B cell (primary cell): Measurements from ENCODE around the gene TMEM45A. TPM values are rescaled to one million over a fixed set of nuclear protein-coding genes. Genes with fewer than 3 reads are reported as not detected.

Experiments used
- ATAC-seq: fragments of 200-7000 bp; cut with Tn5 transposase; one replicate; pipeline ENCODE4 v1.10.0; 2021; ENCODE audit warnings: low read depth, mild to moderate bottlenecking, moderate number of reproducible peaks, moderate library complexity
- CTCF ChIA-PET: fragments of 350-600 bp; sonication (Branson Sonifier 250); formaldehyde crosslinking; loops from one replicate; lab custom pipeline; 2021; ENCODE audit warnings: antibody characterized with exemption, inconsistent platforms; lab: Charles Lee
- POLR2A ChIA-PET: fragments of 350-600 bp; sonication (Branson Sonifier 250); formaldehyde crosslinking; loops from one replicate; lab custom pipeline; 2021; ENCODE audit warnings: antibody characterized with exemption; lab: Charles Lee
- DNase-seq: peaks from one replicate; pipeline ENCODE4 v3.0.0; 2013
- H2AFZ ChIP-seq: 2 replicates; pipeline ENCODE4 v1.6.1; 2012; ENCODE audit warnings: mild to moderate bottlenecking, low read depth, low read length; ENCODE audit not compliant: insufficient read depth, poor library complexity, severe bottlenecking
- H3K27ac ChIP-seq, 2 donors: 1 replicate in 1 of 2; 2 replicates in 1 of 2; pipeline ENCODE4 v1.5.1; 2012 to 2013; ENCODE audit warnings: low read length in 2 of 2, mild to moderate bottlenecking in 2 of 2, moderate library complexity in 1 of 2
- H3K27me3 ChIP-seq, 4 experiments: fragments of 200-600 bp in 1 of 4; sonication (generic) in 1 of 4; replicated peaks in 1 of 4; 1 replicate in 2 of 4; 2 replicates in 2 of 4; pipeline versions ENCODE4 v1.6.1 to v1.7.0; 2013 to 2016; ENCODE audit warnings: low read length in 3 of 4, mild to moderate bottlenecking in 2 of 4, mixed read lengths in 1 of 4, moderate library complexity in 1 of 4; ENCODE audit not compliant: insufficient read depth in 4 of 4, control insufficient read depth in 3 of 4; ENCODE audit errors: control extremely low read depth in 1 of 4
- H3K36me3 ChIP-seq, 2 experiments: replicated peaks in 1 of 2; 1 replicate in 1 of 2; 2 replicates in 1 of 2; pipeline versions ENCODE4 v1.6.1 to v1.7.1; 2013; ENCODE audit warnings: low read length in 1 of 2; ENCODE audit not compliant: insufficient read depth in 2 of 2, control insufficient read depth in 1 of 2; ENCODE audit errors: control extremely low read depth in 1 of 2, extremely low read depth in 1 of 2
- H3K4me1 ChIP-seq, 2 donors: fragments of 200-600 bp in 1 of 2; sonication (generic) in 1 of 2; 1 replicate in 1 of 2; 2 replicates in 1 of 2; pipeline versions ENCODE4 v1.5.1 to v1.6.1; 2013 to 2017; ENCODE audit warnings: low read length in 2 of 2; ENCODE audit not compliant: control insufficient read depth in 2 of 2, insufficient read depth in 2 of 2
- H3K4me2 ChIP-seq: replicated peaks from 2 replicates; pipeline ENCODE3; 2012; ENCODE audit warnings: mild to moderate bottlenecking, low read depth, low read length; ENCODE audit not compliant: poor library complexity, severe bottlenecking
- H3K4me3 ChIP-seq, 5 experiments: fragments of 200-600 bp in 1 of 5; sonication (generic) in 1 of 5; 1 replicate in 3 of 5; 2 replicates in 2 of 5; pipeline versions ENCODE4 v1.5.1 to v1.7.0; 2011 to 2016; ENCODE audit warnings: low read length in 4 of 5, mild to moderate bottlenecking in 4 of 5, low read depth in 2 of 5, control low read depth in 1 of 5, moderate library complexity in 1 of 5; ENCODE audit not compliant: insufficient read depth in 1 of 5; ENCODE audit errors: control extremely low read depth in 1 of 5, extremely low read depth in 1 of 5
- H3K79me2 ChIP-seq: fragments of 200-600 bp; sonication (generic); one replicate; pipeline ENCODE4 v1.6.0; 2016; ENCODE audit warnings: low read length; ENCODE audit not compliant: control insufficient read depth, insufficient read depth
- H3K9ac ChIP-seq: fragments of 200-600 bp; sonication (generic); 2 replicates; pipeline ENCODE4 v1.6.1; 2017; ENCODE audit warnings: mild to moderate bottlenecking, low read length, moderate library complexity
- H3K9me3 ChIP-seq, 3 donors: one replicate each; pipeline versions ENCODE4 v1.6.1 to v1.7.1; 2013; ENCODE audit warnings: low read length in 2 of 3; ENCODE audit not compliant: control insufficient read depth in 2 of 3, insufficient read depth in 1 of 3; ENCODE audit errors: control extremely low read depth in 1 of 3
- H4K20me1 ChIP-seq: 2 replicates; pipeline ENCODE4 v1.6.0; 2012; ENCODE audit warnings: mild to moderate bottlenecking, low read length; ENCODE audit not compliant: insufficient read depth, control insufficient read depth, poor library complexity, severe bottlenecking
- H3K27ac Mint-ChIP-seq: one replicate; pipeline ENCODE4 v1.8.0; 2021; ENCODE audit warnings: mixed read lengths
- H3K27me3 Mint-ChIP-seq: one replicate; pipeline ENCODE4 v1.8.0; 2021; ENCODE audit warnings: mixed read lengths
- H3K4me1 Mint-ChIP-seq: one replicate; pipeline ENCODE4 v1.8.0; 2021; ENCODE audit warnings: mixed read lengths
- H3K4me3 Mint-ChIP-seq: one replicate; pipeline ENCODE4 v1.8.0; 2021; ENCODE audit warnings: mixed read lengths
- H3K9me3 Mint-ChIP-seq: one replicate; pipeline ENCODE4 v1.8.0; 2022; ENCODE audit warnings: mixed read lengths; ENCODE audit not compliant: insufficient read depth
- CTCF ChIP-seq: fragments of 200-600 bp; IDR thresholded peaks from one replicate; pipeline ENCODE4 v1.8.0; 2022; ENCODE audit warnings: antibody characterized with exemption, mild to moderate bottlenecking
- EZH2 ChIP-seq: IDR thresholded peaks from 2 replicates; pipeline ENCODE4 v1.6.1; 2012; ENCODE audit warnings: borderline replicate concordance, low read depth, mild to moderate bottlenecking, moderate library complexity, low read length; ENCODE audit not compliant: insufficient read depth, poor library complexity, severe bottlenecking
- WGBS: methylation state at CpG from one replicate; pipeline ENCODE4 v1.1.5; 2013; ENCODE audit warnings: missing lambda C conversion rate; ENCODE audit not compliant: insufficient coverage; 5-methylcytosine and 5-hydroxymethylcytosine counted together
- intact Hi-C: fragments of 100-400 bp; cut with micrococcal nuclease; formaldehyde crosslinking; loops from one replicate; pipeline ENCODE4 v1.10.0; 2022
- polyA plus RNA-seq: library from polyadenylated mRNA; depleted of rRNA; stranded (reverse); fragments of >200 nt; gene quantifications from 2 replicates; pipeline ENCODE4 v1.2.3, GENCODE V29; 2012
- total RNA-seq, 2 donors: library from RNA; stranded (reverse); fragments of 120-200 nt in 1 of 2; gene quantifications; 1 replicate in 1 of 2; 2 replicates in 1 of 2; pipeline versions ENCODE4 v1.2.3 to v1.2.4, GENCODE V29; 2013 to 2022

The TMEM45A gene
- total and polyA plus RNA-seq, 2 donors (not counting 1 experiment from before 2014, with no cell fraction given), result 0.20 TPM; not detected in 1

GRCh38 chr3:100578646-100579045 is 86.2 kb downstream of the TMEM45A start:
- no peak overlapping the region for H3K4me3 ChIP-seq
- Mint-ChIP-seq H3K27me3 (peaks cover 19% of the 10 kb centered on the region), H3K4me1 (no peaks in the 10 kb centered on the region), H3K27ac (no peak overlapping the region), H3K9me3 (no peaks in the 10 kb centered on the region), H3K4me3 (no peak overlapping the region)
- H3K27ac ChIP-seq, result no peak overlapping the region
- H3K9ac ChIP-seq, result no peak overlapping the region
- DNase-seq, result no peak
- H3K9me3 ChIP-seq, result no peaks in the 10 kb centered on the region
- CTCF ChIA-PET, result interaction anchor here (3.4 kb wide), 1 partner anchor 11 kb away, joined by 14 read pairs; no protein-coding TSS in a partner anchor
- TF ChIP-seq EZH2 (no peak), CTCF (no peak)
- no peaks in the 10 kb centered on the region for H3K79me2 ChIP-seq
- no peaks in the 10 kb centered on the region for H3K4me1 ChIP-seq
- H2AFZ ChIP-seq, result no peak overlapping the region
- no peaks in the 10 kb centered on the region for H3K36me3 ChIP-seq
- H3K4me2 ChIP-seq, result no peak overlapping the region
- intact Hi-C loops, result no loop called here
- peaks cover 0 to 3% (median 0%) of the 10 kb centered on the region in 4 experiments for H3K27me3 ChIP-seq
- POLR2A ChIA-PET, result no interaction called here
- no peaks in the 10 kb centered on the region for H4K20me1 ChIP-seq
- no peak for ATAC-seq

- Histone ChIP-seq H3K4me3 (no peak overlapping the region), H4K20me1 (no peaks in the 10 kb centered on the region), H3K79me2 (no peaks in the 10 kb centered on the region), H3K9me3 (no peaks in the 10 kb centered on the region), H3K4me2 (no peak overlapping the region), H3K27ac (no peak overlapping the region), H3K36me3 (no peaks in the 10 kb centered on the region), H3K9ac (no peak overlapping the region), H2AFZ (no peak overlapping the region), H3K27me3 (peaks cover 0 to 3% (median 0%) of the 10 kb centered on the region in 4 experiments), H3K4me1 (no peaks in the 10 kb centered on the region)
- Mint-ChIP-seq H3K27me3 (peaks cover 17% of the 10 kb centered on the region), H3K4me1 (no peaks in the 10 kb centered on the region), H3K9me3 (no peaks in the 10 kb centered on the region), H3K4me3 (no peak overlapping the region), H3K27ac (no peak overlapping the region)
- no peak for ATAC-seq
- POLR2A ChIA-PET, result no interaction called here
- WGBS, result no CpG with 5 or more reads among the region's 2 CpGs
- intact Hi-C loops, result no loop called here
- TF ChIP-seq CTCF (no peak), EZH2 (no peak)
- CTCF ChIA-PET, result interaction anchor here (0.8 to 3.4 kb wide), 3 partner anchors 10 to 20 kb away, joined by 3 to 14 read pairs (median 3); no protein-coding TSS in a partner anchor
- no peak for DNase-seq
Observed at GRCh38 chr3:100580147-100580546, 87.7 kb downstream of the TMEM45A start.
